ENCODE results near the gene PTCH2.

The PTCH2 gene

GRCh38 chr1:44870096-44870495 is 27.0 kb upstream of the PTCH2 start:
- TF ChIP-seq CTCF (IDR thresholded peaks at IDR 0.05; ENCODE audit: low read depth, low read length, missing control alignments) = no peak
- no peak overlapping the region for H3K4me3 ChIP-seq (replicated peaks; ENCODE audit: low read depth, low read length)
- no peak for DNase-seq (ENCODE audit: extremely low read depth, low read depth)

- no peak for TF ChIP-seq CTCF (IDR thresholded peaks at IDR 0.05; ENCODE audit: low read depth, low read length, missing control alignments)
- no peak overlapping the region for H3K4me3 ChIP-seq (replicated peaks; ENCODE audit: low read depth, low read length)
- DNase-seq (ENCODE audit: extremely low read depth, low read depth) = no peak
Observed at GRCh38 chr1:44867801-44868200, 24.7 kb upstream of the PTCH2 start.

- TF ChIP-seq CTCF (IDR thresholded peaks at IDR 0.05; ENCODE audit: low read depth, low read length, missing control alignments) = no peak
- no peak for DNase-seq (ENCODE audit: extremely low read depth, low read depth)
- H3K4me3 ChIP-seq (replicated peaks; ENCODE audit: low read depth, low read length) = no peak overlapping the region
Observed at GRCh38 chr1:44862829-44863401, 19.9 kb upstream of the PTCH2 start.

GRCh38 chr1:44860891-44861425 is 17.9 kb upstream of the PTCH2 start:
- no peak for DNase-seq (ENCODE audit: extremely low read depth, low read depth)
- no peak for TF ChIP-seq CTCF (IDR thresholded peaks at IDR 0.05; ENCODE audit: low read depth, low read length, missing control alignments)
- H3K4me3 ChIP-seq (replicated peaks; ENCODE audit: low read depth, low read length) = no peak overlapping the region

- H3K4me3 ChIP-seq (replicated peaks; ENCODE audit: low read depth, low read length) = no peak overlapping the region
- no peak for DNase-seq (ENCODE audit: extremely low read depth, low read depth)
- TF ChIP-seq CTCF (IDR thresholded peaks at IDR 0.05; ENCODE audit: low read depth, low read length, missing control alignments) = no peak
Observed at GRCh38 chr1:44860331-44860730, 17.3 kb upstream of the PTCH2 start.

- DNase-seq (ENCODE audit: extremely low read depth, low read depth) = no peak
- no peak for TF ChIP-seq CTCF (IDR thresholded peaks at IDR 0.05; ENCODE audit: low read depth, low read length, missing control alignments)
- H3K4me3 ChIP-seq (replicated peaks; ENCODE audit: low read depth, low read length) = no peak overlapping the region
Observed at GRCh38 chr1:44857446-44857845, 14.4 kb upstream of the PTCH2 start.

- no peak for DNase-seq (ENCODE audit: extremely low read depth, low read depth)
- no peak for TF ChIP-seq CTCF (IDR thresholded peaks at IDR 0.05; ENCODE audit: low read depth, low read length, missing control alignments)
- no peak overlapping the region for H3K4me3 ChIP-seq (replicated peaks; ENCODE audit: low read depth, low read length)
Observed at GRCh38 chr1:44855742-44856141, 12.7 kb upstream of the PTCH2 start.

All from HFF-Myc (cell line).